Stimulated activated naive CD8-positive, alpha-beta T cell treated with anti-CD3 and anti-CD28 coated beads, Interleukin-15, Interleukin-2, amounts not matched to agents 100 ng/mL and 50 ng/mL, for 24 hours (primary cell): ENCODE data around the gene PRR20G.

Experiments
- H3K27ac Mint-ChIP-seq: one replicate; pipeline ENCODE4 v1.8.0; 2021; ENCODE audit warnings: mild to moderate bottlenecking, mixed read lengths
- H3K27me3 Mint-ChIP-seq: one replicate; pipeline ENCODE4 v1.8.0; 2021; ENCODE audit warnings: mixed read lengths
- H3K36me3 Mint-ChIP-seq: one replicate; pipeline ENCODE4 v1.8.0; 2021; ENCODE audit warnings: low read depth, mixed read lengths
- H3K4me1 Mint-ChIP-seq: one replicate; pipeline ENCODE4 v1.8.0; 2021; ENCODE audit warnings: low read depth, mixed read lengths
- H3K4me3 Mint-ChIP-seq: one replicate; pipeline ENCODE4 v1.8.0; 2021; ENCODE audit warnings: mild to moderate bottlenecking, mixed read lengths
- H3K9me3 Mint-ChIP-seq: one replicate; pipeline ENCODE4 v1.8.0; 2021; ENCODE audit warnings: mixed read lengths

Gene PRR20G

DNA sequence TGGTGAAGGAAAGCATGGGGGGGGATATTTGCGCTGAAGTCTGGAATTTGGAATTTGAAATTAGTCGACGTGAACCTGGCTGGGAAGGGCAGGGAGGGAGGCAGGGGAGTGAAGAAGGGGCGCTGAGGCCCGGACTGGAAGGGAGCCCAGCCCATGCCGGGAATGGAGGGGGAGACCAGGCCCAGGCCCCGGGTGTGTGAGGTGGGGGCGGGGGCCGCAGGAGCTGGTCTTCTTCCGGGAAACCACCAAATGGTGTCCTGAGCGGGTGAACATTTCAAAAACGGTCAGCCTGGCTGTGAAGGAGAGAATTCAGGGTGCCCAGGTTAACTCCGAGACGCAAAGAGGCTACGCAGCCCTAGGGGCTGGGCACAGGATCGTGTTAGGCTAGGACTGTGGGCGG lies 497 bp upstream of the PRR20G start:
- Mint-ChIP-seq H3K4me1 (no peaks in the 10 kb centered on the region), H3K27ac (no peak overlapping the region), H3K36me3 (no peaks in the 10 kb centered on the region), H3K4me3 (no peak overlapping the region), H3K9me3 (peaks cover 12% of the 10 kb centered on the region), H3K27me3 (peaks cover 8% of the 10 kb centered on the region)

- Mint-ChIP-seq H3K9me3 (peaks cover 12% of the 10 kb centered on the region), H3K27me3 (no peaks in the 10 kb centered on the region), H3K4me3 (no peak overlapping the region), H3K4me1 (no peaks in the 10 kb centered on the region), H3K27ac (no peak overlapping the region), H3K36me3 (no peaks in the 10 kb centered on the region)
Observed at GRCh38 chr3:127286571-127287140, 1.2 kb downstream of the PRR20G start.

- peaks cover 5% of the 10 kb centered on the region for H3K27me3 Mint-ChIP-seq
- H3K36me3 Mint-ChIP-seq: no peaks in the 10 kb centered on the region
- no peak overlapping the region for H3K27ac Mint-ChIP-seq
- H3K4me1 Mint-ChIP-seq: no peaks in the 10 kb centered on the region
- H3K4me3 Mint-ChIP-seq: no peak overlapping the region
- H3K9me3 Mint-ChIP-seq: peaks cover 8% of the 10 kb centered on the region
Observed at GRCh38 chr3:127284258-127284657, 3.6 kb downstream of the PRR20G start.

DNA sequence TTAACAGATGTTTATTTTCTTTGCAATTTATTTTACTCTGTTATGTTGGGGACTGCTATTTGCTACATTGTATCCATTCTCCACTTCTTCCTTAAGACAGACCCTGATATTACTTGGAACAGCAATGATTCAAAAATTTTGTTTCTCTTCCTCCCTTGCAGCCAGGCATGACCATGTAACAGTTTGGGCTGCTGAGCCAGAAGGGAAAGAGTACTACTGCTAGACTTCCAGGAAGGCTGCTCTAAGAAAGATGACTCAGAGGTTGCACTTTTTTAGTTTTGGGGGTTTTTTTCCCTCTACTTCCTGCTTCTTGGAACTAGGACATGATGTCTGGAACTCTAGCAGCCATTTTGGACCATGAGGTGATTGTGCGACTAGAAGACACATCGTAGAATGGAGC lies 10.3 kb downstream of the PRR20G start:
- Mint-ChIP-seq H3K4me3 (no peak overlapping the region), H3K9me3 (peaks cover 4% of the 10 kb centered on the region), H3K4me1 (no peaks in the 10 kb centered on the region), H3K36me3 (no peaks in the 10 kb centered on the region), H3K27ac (no peak overlapping the region), H3K27me3 (peaks cover 14% of the 10 kb centered on the region)

DNA sequence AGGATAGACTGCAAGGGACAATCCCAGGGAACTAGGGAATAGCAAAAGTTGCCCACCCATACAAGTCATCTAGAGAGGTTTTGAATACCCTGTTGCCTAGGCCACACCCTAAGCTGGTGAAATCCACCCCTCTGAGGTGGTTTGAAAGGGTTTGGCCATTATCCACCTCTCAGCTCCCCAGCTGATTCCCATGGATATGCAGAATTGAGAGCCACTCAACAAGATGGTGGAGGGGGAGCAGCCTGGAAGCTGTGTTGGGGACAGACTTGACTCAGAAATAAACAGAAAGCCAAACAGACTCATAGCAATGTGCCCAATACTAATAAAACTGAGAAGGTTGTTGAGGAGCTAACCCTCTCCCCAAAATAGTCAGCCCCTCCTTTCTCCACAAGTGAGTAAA lies 10.9 kb downstream of the PRR20G start:
- Mint-ChIP-seq H3K27me3 (peaks cover 19% of the 10 kb centered on the region), H3K27ac (no peak overlapping the region), H3K4me1 (no peaks in the 10 kb centered on the region), H3K9me3 (peaks cover 7% of the 10 kb centered on the region), H3K36me3 (no peaks in the 10 kb centered on the region), H3K4me3 (no peak overlapping the region)

DNA sequence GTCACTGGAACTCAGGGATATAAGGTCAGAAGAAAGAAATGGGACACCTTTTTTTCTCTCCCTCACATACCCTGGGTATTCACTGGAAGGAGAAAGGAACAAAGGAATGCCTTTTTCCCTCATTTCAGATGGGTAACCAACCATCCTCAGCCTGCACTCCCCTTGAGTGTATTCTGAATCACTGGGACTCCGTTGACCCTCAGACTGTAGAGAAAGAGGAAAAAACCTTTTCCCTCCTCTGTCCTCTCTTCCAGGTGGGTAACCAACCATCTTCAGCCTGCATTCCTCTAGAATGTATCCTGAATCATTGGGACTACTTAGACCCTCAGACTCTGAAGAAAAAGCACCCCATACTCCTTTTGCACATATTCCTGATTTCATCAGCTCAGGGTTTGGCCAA lies 11.4 kb downstream of the PRR20G start:
- Mint-ChIP-seq H3K36me3 (no peaks in the 10 kb centered on the region), H3K27me3 (peaks cover 19% of the 10 kb centered on the region), H3K4me3 (no peak overlapping the region), H3K9me3 (peaks cover 7% of the 10 kb centered on the region), H3K4me1 (no peaks in the 10 kb centered on the region), H3K27ac (no peak overlapping the region)

GRCh38 chr3:127275287-127275781 lies 12.5 kb downstream of the PRR20G start:
- H3K9me3 Mint-ChIP-seq: peaks cover 7% of the 10 kb centered on the region
- H3K27ac Mint-ChIP-seq: no peak overlapping the region
- peaks cover 19% of the 10 kb centered on the region for H3K27me3 Mint-ChIP-seq
- no peak overlapping the region for H3K4me3 Mint-ChIP-seq
- H3K36me3 Mint-ChIP-seq: no peaks in the 10 kb centered on the region
- no peaks in the 10 kb centered on the region for H3K4me1 Mint-ChIP-seq

GRCh38 chr3:127274200-127274760 lies 13.6 kb downstream of the PRR20G start:
- Mint-ChIP-seq H3K4me1 (no peaks in the 10 kb centered on the region), H3K4me3 (no peak overlapping the region), H3K36me3 (no peaks in the 10 kb centered on the region)

DNA sequence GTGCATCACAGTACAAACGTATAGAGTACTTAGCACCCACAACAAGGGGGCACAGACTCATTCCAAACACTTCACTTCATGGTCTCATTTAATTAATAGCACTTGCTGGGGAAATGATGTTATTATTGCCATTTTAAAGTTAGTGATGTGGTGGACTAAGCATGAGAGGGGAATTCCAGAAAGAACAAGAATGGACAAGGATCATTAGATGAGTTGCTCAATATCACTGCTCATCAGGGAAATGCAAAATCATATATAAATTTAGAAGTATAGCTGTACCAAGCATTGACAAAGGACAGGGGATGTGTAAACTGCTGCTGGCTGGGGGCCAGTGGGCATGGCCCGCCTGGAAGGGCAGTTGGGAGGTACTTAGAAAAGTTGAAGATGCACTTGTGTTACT lies 14.6 kb downstream of the PRR20G start:
- H3K9me3 Mint-ChIP-seq: peaks cover 7% of the 10 kb centered on the region
- H3K36me3 Mint-ChIP-seq: no peaks in the 10 kb centered on the region
- no peak overlapping the region for H3K4me3 Mint-ChIP-seq
- H3K27ac Mint-ChIP-seq: no peak overlapping the region
- peaks cover 12% of the 10 kb centered on the region for H3K27me3 Mint-ChIP-seq
- H3K4me1 Mint-ChIP-seq: no peaks in the 10 kb centered on the region

More at GRCh38 chr3:127274200-127274760, 13.6 kb downstream of the PRR20G start:
- peaks cover 14% of the 10 kb centered on the region for H3K27me3 Mint-ChIP-seq
- peaks cover 7% of the 10 kb centered on the region for H3K9me3 Mint-ChIP-seq
- H3K27ac Mint-ChIP-seq: no peak overlapping the region

GRCh38 chr3:127266186-127266585 lies 21.7 kb downstream of the PRR20G start:
- Mint-ChIP-seq H3K27ac (no peak overlapping the region), H3K27me3 (peaks cover 6% of the 10 kb centered on the region), H3K36me3 (no peaks in the 10 kb centered on the region), H3K4me1 (no peaks in the 10 kb centered on the region), H3K4me3 (no peak overlapping the region), H3K9me3 (no peaks in the 10 kb centered on the region)

DNA sequence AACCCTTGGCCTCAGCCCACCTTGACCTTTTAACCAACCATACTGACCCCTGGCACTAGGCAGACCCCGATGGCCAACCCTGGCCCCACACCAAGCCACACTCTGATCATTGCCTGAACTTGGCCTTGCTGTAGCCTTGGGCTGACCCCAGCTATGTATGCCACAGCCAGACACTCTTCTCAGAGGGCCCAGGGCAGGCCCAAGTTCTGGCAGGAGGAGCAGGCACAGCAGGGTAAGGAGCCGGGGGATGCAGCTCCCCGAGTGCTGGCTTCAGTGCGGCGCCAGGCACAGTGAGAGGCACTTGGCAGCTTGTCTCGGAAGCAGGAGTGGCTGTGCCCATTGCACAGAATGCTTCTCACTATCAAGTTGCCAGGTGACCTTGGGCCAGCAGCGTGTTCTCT lies 22.3 kb downstream of the PRR20G start:
- Mint-ChIP-seq H3K9me3 (no peaks in the 10 kb centered on the region), H3K27me3 (peaks cover 6% of the 10 kb centered on the region), H3K4me1 (no peaks in the 10 kb centered on the region), H3K27ac (no peak overlapping the region), H3K36me3 (no peaks in the 10 kb centered on the region), H3K4me3 (no peak overlapping the region)

DNA sequence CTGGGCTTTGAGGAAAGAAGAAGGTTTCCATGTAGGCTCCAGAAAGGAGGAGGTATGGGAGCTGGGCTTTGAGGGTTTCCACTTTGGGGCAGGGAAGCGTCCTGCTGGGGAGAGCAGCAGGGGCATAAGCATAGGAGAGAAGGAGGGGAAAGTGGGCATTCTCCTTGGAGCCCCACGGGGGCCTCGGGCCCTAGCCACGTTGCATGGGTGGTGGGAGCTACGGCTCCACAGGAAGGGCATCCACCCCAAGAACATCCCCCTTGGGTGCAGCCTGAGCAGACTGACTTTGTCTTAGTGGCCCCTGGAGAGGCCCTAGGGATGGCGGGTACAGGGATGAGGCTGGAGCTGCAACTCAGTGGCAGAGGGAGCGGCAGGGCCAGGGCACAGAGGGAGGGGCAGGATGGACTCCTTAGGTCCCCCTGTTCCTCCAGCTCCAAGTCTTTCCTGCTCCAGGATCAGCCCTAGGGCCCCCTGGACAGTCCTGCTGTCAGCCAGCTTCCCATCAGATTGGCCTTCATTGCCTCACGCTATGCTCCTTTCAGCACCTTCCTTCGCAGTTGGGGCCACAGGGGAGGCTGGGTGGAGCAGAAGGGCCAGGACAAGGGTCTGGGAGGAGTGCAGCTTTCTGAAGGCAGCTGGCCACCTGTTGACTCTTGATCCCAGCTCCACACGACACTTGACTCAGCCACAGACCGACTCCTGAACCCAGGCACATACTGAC lies 22.9 kb downstream of the PRR20G start:
- Mint-ChIP-seq H3K9me3 (no peaks in the 10 kb centered on the region), H3K27me3 (peaks cover 6% of the 10 kb centered on the region), H3K4me1 (no peaks in the 10 kb centered on the region), H3K4me3 (no peak overlapping the region), H3K27ac (no peak overlapping the region), H3K36me3 (no peaks in the 10 kb centered on the region)

DNA sequence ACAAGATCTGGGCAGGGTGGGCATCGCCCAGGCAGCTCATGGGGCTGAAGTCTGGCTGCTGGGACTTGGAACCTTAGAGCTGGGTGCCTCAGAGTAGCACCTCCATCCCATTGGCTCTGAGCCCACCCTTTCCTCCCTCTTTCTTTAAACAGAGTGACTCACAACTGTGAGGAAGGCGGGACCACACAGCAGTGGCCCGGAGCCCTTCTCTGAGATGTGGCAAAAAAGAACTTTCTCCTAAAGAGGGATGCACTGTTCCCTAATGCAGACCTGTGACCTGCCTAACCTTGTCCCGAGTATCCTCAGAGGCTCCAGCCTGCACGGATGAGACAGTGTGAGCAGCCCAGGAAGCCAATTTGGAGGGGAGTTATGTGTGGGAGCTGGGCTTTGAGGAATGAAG lies 23.6 kb downstream of the PRR20G start:
- peaks cover 6% of the 10 kb centered on the region for H3K27me3 Mint-ChIP-seq
- H3K4me1 Mint-ChIP-seq: no peaks in the 10 kb centered on the region
- H3K9me3 Mint-ChIP-seq: no peaks in the 10 kb centered on the region
- no peaks in the 10 kb centered on the region for H3K36me3 Mint-ChIP-seq
- H3K4me3 Mint-ChIP-seq: no peak overlapping the region
- no peak overlapping the region for H3K27ac Mint-ChIP-seq

DNA sequence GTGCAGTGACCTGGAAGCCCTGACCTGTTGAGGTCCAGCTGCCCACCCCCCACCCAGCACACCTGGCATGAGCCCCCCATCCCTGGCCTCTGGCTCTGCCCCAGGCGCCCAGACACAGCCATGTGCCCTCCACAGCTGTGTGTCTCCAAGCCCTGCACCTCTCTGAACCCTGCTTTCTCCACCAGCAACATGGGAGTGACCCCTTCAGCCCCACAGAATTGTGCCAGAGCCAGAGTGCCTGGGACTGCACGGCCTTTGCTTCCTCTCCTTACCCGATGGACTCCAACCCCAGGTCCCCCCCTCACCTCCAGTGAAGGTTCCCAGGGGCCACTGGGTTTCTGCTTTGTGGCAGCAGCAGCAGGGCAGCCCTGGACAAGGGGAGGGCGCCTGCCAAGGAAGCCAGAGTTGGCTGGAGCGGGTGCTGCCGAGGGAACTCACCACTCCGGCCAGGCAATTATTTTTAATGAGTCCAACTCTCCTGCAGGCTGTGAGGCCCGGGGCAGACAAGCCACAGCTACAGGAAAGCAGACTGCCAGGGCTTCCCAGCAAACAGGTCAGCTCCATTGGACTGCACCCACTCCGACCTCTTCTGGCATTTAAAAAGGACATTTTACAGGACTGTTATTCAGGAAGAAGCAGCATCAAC lies 24.1 kb downstream of the PRR20G start:
- Mint-ChIP-seq H3K27me3 (peaks cover 6% of the 10 kb centered on the region), H3K27ac (no peak overlapping the region), H3K36me3 (no peaks in the 10 kb centered on the region), H3K9me3 (no peaks in the 10 kb centered on the region), H3K4me1 (no peaks in the 10 kb centered on the region), H3K4me3 (no peak overlapping the region)

- Mint-ChIP-seq H3K4me1 (no peaks in the 10 kb centered on the region), H3K4me3 (no peak overlapping the region), H3K27me3 (peaks cover 6% of the 10 kb centered on the region), H3K9me3 (no peaks in the 10 kb centered on the region), H3K36me3 (no peaks in the 10 kb centered on the region), H3K27ac (no peak overlapping the region)
Observed at GRCh38 chr3:127263037-127263436, 24.8 kb downstream of the PRR20G start.
